Stimulated activated CD8-positive, alpha-beta memory T cell treated with anti-CD3 and anti-CD28 coated beads, Interleukin-4, amount 100 ng/mL, for 48 hours (primary cell): ENCODE data around the gene RPS23.
"Not testable (repeated sequence)": the region's sequence is repeated elsewhere in the genome, so short reads cannot be mapped to it uniquely, and the experiment has no call there.

Experiments used
- DNase-seq: peaks from one replicate; pipeline ENCODE4 v3.0.0-alpha.2; 2020

RPS23 gene

DNA sequence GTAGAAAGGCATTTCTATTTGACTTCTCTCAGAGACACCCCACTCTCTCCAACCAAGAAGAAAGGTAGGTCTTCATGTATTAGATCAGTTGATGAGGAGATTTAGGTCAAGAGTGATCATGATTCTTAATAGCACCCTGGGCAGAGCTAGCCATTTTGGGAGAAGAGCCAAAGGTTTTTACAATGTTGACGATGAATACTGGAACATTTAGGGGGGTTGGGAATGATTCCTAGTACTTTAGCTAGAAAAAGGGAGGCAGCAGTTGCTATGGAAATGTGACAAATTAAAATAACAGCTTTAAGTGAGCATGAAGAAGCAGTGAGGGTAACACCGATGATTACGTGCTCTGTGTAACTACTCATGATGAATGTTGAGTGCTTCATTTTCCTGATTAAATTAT is 9.5 kb upstream of the RPS23 start:
- no peak for DNase-seq

DNA sequence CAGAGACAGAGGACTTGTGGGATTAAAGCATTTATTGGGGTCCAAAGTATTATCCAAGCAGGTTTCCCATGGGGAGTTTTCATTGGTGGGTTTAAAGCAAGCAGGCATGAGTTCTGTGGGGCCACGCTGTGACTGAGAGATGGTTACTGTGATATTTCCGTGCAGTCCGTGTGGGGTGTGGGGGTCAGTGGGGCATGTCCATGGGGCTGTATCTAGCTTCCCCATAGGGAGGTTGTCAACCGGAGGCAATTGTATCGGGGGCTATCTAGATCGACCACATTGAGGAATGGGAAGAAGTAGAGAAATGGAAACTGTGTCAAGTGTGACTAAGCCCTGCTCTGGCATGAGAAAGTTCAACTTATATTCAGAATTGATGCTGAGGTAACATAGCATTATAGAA is 7.1 kb upstream of the RPS23 start:
- no peak for DNase-seq

GRCh38 chr5:82283893-82284292 is 5.7 kb upstream of the RPS23 start:
- no peak for DNase-seq

- DNase-seq: no peak
Measured at GRCh38 chr5:82278711-82279370, 687 bp upstream of the RPS23 start.

- peak; percentile 25 for DNase-seq
Measured at GRCh38 chr5:82277613-82277986, 554 bp downstream of the RPS23 start.

- DNase-seq: no peak
Measured at GRCh38 chr5:82276800-82277612, 1.1 kb downstream of the RPS23 start.

GRCh38 chr5:82275216-82275664 is 2.9 kb downstream of the RPS23 start:
- no peak for DNase-seq

DNA sequence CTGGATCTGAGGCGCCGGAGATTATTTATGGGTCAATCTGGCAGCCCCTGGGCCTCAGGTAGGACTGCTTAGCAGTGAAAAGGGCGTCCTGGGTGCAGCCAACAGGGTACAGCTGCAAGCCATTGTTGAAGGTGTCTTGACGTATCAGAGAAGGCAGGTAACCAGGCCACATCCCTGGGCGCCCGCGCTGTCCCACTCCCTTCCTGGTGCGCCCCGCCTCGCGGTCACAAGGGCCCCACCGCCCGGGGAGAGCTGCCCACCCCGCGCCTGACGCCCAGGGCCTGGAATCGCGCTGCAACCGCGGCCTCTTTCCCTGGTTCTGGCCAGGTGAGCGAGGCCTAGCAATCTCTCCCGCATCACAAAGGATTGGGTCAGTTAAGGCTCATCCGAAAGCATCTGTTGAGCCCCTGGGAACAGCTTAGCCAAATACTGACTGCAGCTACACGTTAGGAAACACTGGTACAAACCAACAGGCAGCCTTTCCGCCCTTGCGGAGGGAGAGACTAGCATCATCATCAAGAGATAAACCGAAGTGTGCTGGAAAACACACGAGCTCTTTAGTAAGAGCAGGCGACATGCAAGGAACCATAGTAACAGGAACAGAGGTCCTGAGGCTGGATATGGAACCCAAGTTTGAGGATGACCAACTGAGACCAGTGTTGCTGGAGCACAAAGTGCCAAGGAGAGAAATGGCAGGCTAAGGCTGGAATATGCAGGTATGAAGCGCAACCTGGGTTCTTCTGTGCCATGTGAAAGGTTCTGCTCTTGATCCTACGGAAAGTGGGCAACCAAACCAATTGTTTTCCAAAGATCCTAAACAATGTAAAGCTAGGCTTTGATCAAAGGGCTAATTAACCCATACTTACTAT is 3.6 kb downstream of the RPS23 start:
- peak; percentile 54 for DNase-seq

DNA sequence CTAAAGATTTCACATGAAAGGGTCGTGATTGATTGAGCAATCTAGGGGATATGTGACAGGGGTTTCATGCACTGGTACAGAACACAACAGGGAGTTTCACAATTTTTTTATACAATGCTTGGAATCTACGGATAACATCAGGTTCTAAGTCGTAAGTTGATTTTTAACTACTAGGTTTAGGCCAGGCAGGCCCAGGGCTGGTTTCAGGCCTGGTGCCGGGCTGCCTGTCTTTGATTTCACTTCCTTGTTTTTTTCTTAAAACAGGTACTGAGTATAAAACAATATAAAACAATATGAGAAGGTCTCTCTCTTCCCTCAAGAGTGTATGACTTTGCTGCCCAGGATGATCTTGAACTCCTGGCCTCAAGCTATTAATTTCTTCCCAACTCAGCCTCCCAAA is 4.7 kb downstream of the RPS23 start:
- peak; percentile 28 for DNase-seq

DNA sequence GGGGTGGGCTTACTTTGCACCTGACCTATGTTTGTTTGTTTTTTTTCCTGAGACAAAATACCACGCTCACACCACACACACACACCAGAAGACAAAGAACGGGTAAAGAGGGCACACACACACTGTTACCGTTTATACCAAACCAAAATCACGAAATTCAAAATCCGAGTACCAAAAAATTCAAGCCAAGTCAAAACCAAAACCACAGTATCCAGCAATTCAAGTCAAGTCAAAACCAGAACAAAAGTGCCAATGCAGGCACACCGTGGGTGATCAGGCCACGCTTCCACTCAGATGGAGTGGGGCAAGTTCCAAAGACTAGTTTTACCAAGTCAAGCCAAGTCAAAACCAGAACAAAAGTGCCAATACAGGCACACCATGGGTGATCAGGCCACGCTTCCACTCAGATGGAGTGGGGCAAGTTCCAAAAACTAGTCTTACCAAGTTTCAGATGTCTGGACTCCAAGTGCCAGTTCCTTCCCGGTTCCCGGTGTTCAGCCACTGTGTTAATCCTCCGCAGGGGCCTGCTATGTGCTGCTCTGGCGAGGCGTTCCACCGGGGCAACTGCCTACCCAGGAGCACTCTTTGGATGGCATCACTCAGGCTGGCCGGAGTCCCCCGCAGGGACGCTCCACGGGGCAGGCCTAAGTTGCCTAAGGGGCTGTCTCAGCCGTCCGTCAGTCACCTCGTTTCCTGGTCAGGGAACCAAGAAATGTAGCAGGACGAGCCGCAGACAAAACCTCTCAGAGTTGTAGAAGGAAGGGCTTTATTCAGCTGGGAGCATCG is 5.4 kb downstream of the RPS23 start:
- peak; percentile 32 for DNase-seq

GRCh38 chr5:82269363-82269762 is 8.8 kb downstream of the RPS23 start:
- DNase-seq: not testable (repeated sequence)

- DNase-seq: not testable (repeated sequence)
Measured at GRCh38 chr5:82267297-82267933, 10.7 kb downstream of the RPS23 start.

DNA sequence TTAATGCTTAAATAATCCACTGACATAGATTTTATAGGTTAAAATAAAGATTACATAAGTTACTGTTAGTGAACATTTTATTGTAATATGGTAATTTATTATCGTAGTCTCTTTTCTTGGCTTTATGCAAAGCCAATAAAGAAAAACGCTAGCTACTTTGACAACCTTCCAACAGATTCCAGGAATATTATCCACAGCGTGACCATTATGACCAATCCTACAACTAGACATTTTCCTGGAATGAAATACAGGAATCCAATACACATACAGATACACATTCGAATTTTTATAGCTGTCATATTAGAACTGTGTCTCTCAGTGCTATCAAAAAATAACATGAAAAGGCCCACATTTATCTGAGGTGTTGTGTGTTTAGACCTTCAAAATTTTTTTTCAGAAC is 13.1 kb downstream of the RPS23 start:
- no peak for DNase-seq

GRCh38 chr5:82259172-82259800 is 18.9 kb downstream of the RPS23 start:
- no peak for DNase-seq

DNA sequence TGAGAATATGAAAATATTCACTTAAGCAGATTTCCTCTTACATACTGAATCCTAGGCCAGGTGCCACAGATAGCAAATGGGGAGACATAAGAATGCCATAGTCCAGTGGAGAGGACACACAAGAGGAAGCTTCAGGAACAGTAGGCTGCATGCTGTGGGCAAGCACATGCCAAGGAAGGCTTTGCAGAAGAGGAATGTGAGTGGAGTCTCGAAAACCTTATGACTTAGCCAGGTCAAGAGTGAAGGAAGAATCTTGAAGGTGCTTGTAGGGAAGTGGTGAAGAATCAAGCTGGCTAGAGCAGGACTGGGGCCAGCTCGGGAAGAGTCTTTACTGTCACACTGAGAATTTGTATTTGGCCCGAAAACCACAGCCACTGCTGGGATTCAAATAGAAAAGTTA is 20.4 kb downstream of the RPS23 start:
- DNase-seq: no peak

GRCh38 chr5:82257247-82257646 is 20.9 kb downstream of the RPS23 start:
- DNase-seq: no peak

GRCh38 chr5:82255844-82256243 is 22.3 kb downstream of the RPS23 start:
- no peak for DNase-seq

DNA sequence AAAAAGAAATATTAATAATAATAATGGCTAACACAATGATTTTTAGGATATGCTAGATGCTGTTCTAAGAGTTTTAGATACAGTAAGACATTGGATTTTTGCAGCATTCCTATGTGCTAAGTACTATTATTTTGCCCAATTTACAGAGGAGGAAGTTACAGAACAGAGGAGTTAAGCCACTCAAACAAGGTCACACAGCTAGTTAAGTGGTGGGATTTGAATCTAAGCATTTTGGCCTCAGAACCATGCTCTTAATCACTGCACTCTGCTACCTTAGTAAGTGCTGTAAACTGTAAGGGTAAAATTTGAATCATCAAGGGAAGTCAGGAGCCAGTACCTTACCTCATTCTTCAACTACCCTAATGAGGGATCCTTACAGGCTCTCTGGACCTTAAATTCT is 25.4 kb downstream of the RPS23 start:
- DNase-seq: no peak

GRCh38 chr5:82246960-82247574 is 31.1 kb downstream of the RPS23 start:
- DNase-seq: no peak

DNA sequence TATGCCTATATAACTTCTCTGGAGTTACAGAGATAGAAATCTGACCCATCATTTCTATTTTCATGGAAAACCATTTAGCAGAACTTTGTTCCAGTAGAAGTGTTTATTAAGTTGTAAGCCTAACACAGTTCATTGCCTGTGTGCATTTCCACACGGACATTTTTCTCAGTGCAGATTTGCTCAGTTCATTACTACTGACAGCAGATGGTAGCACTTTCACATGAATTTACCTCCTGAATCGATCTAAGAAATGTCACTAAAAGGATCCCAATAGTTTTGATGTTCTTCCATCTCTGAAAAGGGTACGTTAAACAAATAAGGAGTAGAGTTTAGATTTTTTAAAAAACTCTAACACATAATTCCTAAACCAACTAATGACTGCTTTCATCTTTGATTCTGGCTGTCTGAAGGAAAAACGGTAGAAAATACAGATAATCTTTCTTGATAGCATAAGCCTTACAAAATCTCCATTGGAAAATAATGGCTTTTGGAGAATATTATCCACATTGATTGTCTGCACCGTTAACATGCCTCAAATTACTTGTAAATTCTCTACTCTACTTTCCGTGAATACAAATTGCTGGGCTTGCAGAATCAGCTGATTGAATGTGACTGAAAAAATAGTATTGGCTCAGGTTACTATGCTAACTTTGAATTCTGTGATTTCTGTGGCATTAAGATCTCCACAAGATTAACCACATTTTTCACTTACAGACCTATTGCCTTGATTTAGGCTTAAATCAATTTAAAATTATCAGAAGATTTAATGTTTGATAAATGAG is 33.1 kb downstream of the RPS23 start:
- DNase-seq: no peak
